Skeletal muscle satellite cell (primary cell): Measurements from ENCODE around the gene FOXC1.

Source experiments
- H3K27me3 ChIP-seq: 2 replicates; pipeline ENCODE4 v1.7.0; 2013; ENCODE audit warnings: low read length; ENCODE audit not compliant: control insufficient read depth, insufficient read depth
- H3K36me3 ChIP-seq: 2 replicates; pipeline ENCODE4 v1.7.0; 2013; ENCODE audit warnings: mild to moderate bottlenecking, control low read depth, low read length; ENCODE audit not compliant: insufficient read depth
- H3K4me1 ChIP-seq: 2 replicates; pipeline ENCODE4 v1.7.0; 2013; ENCODE audit warnings: low read length; ENCODE audit not compliant: control insufficient read depth, insufficient read depth
- H3K4me2 ChIP-seq: 2 replicates; pipeline ENCODE4 v1.7.0; 2013; ENCODE audit warnings: mild to moderate bottlenecking, low read length
- H3K4me3 ChIP-seq: 2 replicates; pipeline ENCODE4 v1.7.0; 2013; ENCODE audit warnings: low read length
- H3K9ac ChIP-seq: 2 replicates; pipeline ENCODE4 v1.7.0; 2013; ENCODE audit warnings: mild to moderate bottlenecking, low read depth, low read length, moderate library complexity
- H3K9me3 ChIP-seq: replicated peaks from 2 replicates; pipeline ENCODE4 v1.7.0; 2013; ENCODE audit warnings: mild to moderate bottlenecking, control low read depth, low read length

The FOXC1 gene

GRCh38 chr6:1576166-1576565, 33.5 kb upstream of the FOXC1 start:
- no peak overlapping the region for H3K9ac ChIP-seq
- H3K4me3 ChIP-seq, result no peak overlapping the region
- peaks cover 12% of the 10 kb centered on the region for H3K4me1 ChIP-seq

DNA sequence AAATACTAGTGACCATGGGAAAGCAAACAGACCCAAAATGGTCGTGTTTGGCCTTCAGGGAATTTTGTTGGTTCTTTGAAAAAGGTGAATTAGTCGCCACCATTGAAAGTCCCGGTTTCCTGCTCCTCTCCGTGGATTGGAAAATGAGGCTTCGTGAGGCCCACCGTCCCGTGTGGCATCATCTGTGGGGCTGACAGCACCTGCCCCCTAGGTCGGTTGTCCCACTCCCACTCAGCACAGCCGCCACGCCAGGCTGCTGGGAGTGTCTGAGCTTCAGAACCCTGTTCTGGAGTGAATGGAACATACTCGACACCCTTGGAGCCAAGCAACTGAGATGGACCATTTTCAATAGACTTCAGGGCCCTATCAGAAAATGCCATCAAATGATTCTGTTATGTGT, 33.0 kb upstream of the FOXC1 start:
- Histone ChIP-seq H3K9me3 (no peaks in the 10 kb centered on the region), H3K9ac (no peak overlapping the region), H3K4me1 (peaks cover 12% of the 10 kb centered on the region), H3K36me3 (no peaks in the 10 kb centered on the region), H3K27me3 (peaks cover 14% of the 10 kb centered on the region), H3K4me3 (no peak overlapping the region), H3K4me2 (no peak overlapping the region)

More at GRCh38 chr6:1576166-1576565, 33.5 kb upstream of the FOXC1 start:
- Histone ChIP-seq H3K36me3 (no peaks in the 10 kb centered on the region), H3K27me3 (peaks cover 12% of the 10 kb centered on the region), H3K4me2 (no peak overlapping the region), H3K9me3 (no peaks in the 10 kb centered on the region)

DNA sequence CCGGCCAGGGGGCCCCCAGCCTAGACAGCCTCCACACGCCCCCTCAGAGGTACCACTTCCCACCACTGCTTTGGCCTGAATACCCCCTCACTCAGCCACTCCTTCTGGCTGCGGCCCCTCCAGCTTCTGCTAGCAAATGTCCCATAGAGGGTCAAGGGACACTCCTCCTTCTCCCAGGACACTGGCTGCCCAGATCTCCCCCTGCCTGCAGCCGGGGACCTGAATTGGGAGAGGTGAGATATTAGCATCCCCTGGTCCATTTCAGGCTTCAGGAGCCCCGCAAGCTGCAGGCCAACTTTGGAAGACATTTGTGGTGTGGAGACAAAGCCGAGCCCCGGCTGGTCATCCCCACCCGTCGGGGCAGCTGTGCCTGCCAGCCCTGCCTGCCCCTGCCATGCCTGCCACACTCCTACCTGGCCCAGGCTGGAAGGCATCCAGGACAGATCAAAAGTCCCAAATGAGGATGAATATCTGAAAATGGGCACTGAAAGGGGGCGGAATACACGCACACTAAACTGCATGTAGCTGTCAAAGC, 32.5 kb upstream of the FOXC1 start:
- Histone ChIP-seq H3K4me3 (no peak overlapping the region), H3K4me1 (peaks cover 12% of the 10 kb centered on the region), H3K9ac (no peak overlapping the region), H3K27me3 (peaks cover 15% of the 10 kb centered on the region), H3K4me2 (no peak overlapping the region), H3K9me3 (no peaks in the 10 kb centered on the region), H3K36me3 (no peaks in the 10 kb centered on the region)

- H3K4me1 ChIP-seq, result peaks cover 12% of the 10 kb centered on the region
- H3K9ac ChIP-seq, result no peak overlapping the region
- no peak overlapping the region for H3K4me2 ChIP-seq
- H3K4me3 ChIP-seq, result no peak overlapping the region
- H3K9me3 ChIP-seq, result no peaks in the 10 kb centered on the region
- no peaks in the 10 kb centered on the region for H3K36me3 ChIP-seq
- peaks cover 15% of the 10 kb centered on the region for H3K27me3 ChIP-seq
These were observed 31.6 kb upstream of the FOXC1 start for GRCh38 chr6:1577896-1578745.

DNA sequence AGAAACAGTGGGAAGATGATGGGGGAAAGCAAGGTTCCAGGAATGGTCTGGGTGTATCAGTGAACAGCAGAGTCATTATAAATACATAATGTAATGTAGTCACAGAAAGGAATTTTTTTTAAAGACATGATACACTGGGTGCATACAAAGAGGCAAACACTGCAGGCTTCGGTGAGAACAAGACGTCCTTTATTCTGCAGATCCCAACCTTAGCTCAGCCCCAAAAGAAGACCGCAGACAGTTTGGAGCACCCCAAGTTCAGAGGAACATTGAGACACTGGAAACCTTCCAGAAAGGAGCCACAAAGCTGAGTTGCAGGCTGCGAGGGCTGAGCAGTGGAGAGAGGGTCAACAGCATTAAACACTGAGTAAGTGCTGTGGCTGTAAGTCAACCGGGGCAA, 30.6 kb upstream of the FOXC1 start:
- Histone ChIP-seq H3K9me3 (no peaks in the 10 kb centered on the region), H3K9ac (no peak overlapping the region), H3K27me3 (peaks cover 16% of the 10 kb centered on the region), H3K36me3 (no peaks in the 10 kb centered on the region), H3K4me1 (peaks cover 12% of the 10 kb centered on the region), H3K4me2 (no peak overlapping the region), H3K4me3 (no peak overlapping the region)

GRCh38 chr6:1580109-1580508, 29.6 kb upstream of the FOXC1 start:
- Histone ChIP-seq H3K4me1 (peaks cover 8% of the 10 kb centered on the region), H3K4me2 (no peak overlapping the region), H3K4me3 (no peak overlapping the region), H3K27me3 (peaks cover 22% of the 10 kb centered on the region), H3K36me3 (no peaks in the 10 kb centered on the region), H3K9me3 (no peaks in the 10 kb centered on the region), H3K9ac (no peak overlapping the region)

DNA sequence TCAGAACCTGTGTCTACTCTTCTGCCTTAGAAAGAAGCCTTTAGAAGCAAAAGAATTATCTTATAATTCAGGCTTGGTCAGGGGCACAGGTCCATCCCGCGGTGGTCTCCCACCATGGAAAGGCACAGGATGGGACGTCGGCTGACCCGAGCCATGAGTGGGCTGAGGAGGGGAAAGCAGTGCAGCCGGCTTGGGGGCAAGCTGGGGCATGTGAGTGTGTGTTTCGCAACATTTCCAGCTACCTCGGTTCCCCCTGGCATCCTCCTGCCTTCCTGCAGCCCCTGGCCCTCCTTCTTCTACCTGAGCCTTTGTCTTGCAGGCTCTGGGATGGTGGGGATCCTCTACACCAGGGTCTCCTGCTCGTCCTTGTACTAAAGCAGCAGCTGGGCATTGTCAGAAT, 29.1 kb upstream of the FOXC1 start:
- no peak overlapping the region for H3K9ac ChIP-seq
- H3K4me3 ChIP-seq, result no peak overlapping the region
- peaks cover 27% of the 10 kb centered on the region for H3K27me3 ChIP-seq
- H3K4me1 ChIP-seq, result peaks cover 3% of the 10 kb centered on the region
- no peak overlapping the region for H3K4me2 ChIP-seq
- no peaks in the 10 kb centered on the region for H3K36me3 ChIP-seq
- H3K9me3 ChIP-seq, result no peaks in the 10 kb centered on the region

DNA sequence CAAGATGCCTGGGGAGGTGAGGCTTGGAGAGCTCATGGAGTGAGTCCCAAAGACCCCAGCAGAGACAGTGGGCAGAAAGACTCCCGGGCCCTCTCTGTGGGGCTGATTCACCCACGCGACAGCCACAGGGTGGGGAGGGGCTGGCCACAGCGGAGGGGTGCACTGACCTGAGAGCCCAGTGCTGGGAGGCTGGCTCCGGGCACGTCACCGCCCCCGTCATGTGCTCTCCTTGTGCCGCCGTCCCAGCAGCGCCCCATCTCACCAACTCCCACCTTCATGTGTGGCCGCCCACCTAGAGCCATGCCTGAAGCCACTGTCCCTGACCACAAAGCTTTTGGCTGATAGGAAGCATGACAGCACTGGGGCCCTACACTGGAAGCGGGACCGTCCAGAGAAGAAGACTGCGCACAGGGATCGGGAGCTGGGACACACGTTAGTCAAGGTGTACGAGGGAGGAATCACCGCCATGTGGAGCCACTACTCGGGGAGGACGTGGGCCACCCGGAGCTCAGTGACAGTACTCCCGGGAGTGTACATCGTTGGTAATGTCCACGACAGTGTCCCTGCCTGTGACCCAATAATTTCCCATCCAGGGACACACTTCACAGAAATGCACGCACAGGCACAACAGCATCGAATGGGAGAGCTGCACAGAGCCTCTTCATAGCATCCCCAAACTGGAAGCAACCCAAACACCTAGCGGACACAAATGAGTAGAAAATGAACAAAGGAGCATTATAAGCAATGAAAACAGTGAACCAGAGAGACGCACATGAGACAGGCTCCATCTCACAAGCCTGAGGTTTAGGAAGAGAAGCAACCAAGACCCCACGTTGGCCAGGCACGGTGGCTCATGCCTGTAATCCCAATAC, 28.4 kb upstream of the FOXC1 start:
- H3K4me1 ChIP-seq, result no peaks in the 10 kb centered on the region

DNA sequence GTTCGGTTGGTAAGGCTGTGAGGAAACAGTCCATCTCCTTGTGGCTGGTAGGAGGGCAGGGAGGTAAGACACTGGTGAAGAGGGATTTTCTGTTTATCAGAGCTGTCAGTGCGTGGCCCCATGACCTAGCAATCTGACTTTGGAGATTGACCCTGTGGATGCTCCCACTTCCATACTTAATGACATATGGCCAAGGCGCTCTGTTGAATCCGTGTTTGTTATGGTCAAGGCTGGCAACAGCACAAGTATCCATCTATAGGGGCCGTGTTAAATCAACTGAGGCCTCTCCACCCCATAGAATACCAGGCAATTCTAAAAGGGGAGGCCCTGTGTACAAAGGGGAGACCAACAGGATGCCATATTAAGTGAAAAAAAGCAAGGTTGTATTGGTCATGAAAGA, 25.6 kb upstream of the FOXC1 start:
- H3K4me2 ChIP-seq, result no peak overlapping the region
- peaks cover 29% of the 10 kb centered on the region for H3K27me3 ChIP-seq
- H3K36me3 ChIP-seq, result no peaks in the 10 kb centered on the region
- H3K9ac ChIP-seq, result no peak overlapping the region
- H3K4me3 ChIP-seq, result no peak overlapping the region
- no peaks in the 10 kb centered on the region for H3K9me3 ChIP-seq
- H3K4me1 ChIP-seq, result no peaks in the 10 kb centered on the region

More for the DNA sequence above, 28.4 kb upstream of the FOXC1 start:
- H3K27me3 ChIP-seq, result peaks cover 27% of the 10 kb centered on the region
- no peak overlapping the region for H3K4me3 ChIP-seq
- no peaks in the 10 kb centered on the region for H3K9me3 ChIP-seq
- no peak overlapping the region for H3K9ac ChIP-seq
- no peaks in the 10 kb centered on the region for H3K36me3 ChIP-seq
- no peak overlapping the region for H3K4me2 ChIP-seq

DNA sequence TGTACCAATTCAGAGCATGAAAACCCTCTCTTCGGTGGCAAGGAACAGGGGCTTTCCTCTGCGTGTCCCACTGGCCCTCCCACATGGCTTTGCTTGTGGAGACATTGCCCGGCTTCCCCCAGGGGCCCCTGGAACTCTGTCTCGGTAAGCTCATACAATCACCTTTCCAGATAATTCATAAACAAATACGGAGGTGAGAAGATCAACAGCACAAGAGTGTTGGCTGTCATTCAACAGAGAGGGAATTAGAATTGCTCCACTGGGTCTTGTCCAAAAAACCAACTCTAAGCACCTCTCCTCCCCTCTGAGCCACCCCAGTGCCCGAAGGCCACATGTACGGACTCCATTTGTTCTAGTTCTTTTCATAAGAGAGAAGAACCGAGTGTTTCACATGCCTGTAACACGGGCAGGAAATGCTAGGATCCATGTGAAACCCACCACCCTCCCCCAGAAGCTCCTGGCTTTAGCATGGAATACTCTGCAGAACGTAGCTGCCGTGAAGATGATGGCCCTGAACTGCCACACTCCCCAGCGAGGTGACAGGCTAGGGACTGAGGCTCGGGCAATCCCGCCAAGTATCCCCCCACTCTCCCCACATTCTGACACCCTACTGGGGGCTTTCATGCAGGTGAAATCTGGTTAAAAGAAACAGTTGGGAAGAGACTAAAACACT, 24.6 kb upstream of the FOXC1 start:
- Histone ChIP-seq H3K9me3 (no peaks in the 10 kb centered on the region), H3K4me2 (no peak overlapping the region), H3K36me3 (no peaks in the 10 kb centered on the region), H3K27me3 (peaks cover 30% of the 10 kb centered on the region), H3K9ac (no peak overlapping the region), H3K4me3 (no peak overlapping the region), H3K4me1 (no peaks in the 10 kb centered on the region)

- Histone ChIP-seq H3K9me3 (no peaks in the 10 kb centered on the region), H3K4me2 (no peak overlapping the region), H3K27me3 (peaks cover 35% of the 10 kb centered on the region), H3K4me3 (no peak overlapping the region), H3K9ac (no peak overlapping the region), H3K4me1 (no peaks in the 10 kb centered on the region), H3K36me3 (no peaks in the 10 kb centered on the region)
These were observed 24.1 kb upstream of the FOXC1 start for GRCh38 chr6:1585669-1586049.
